ENCODE measurements around the gene FGFRL1. TPM values are rescaled to one million over a fixed set of nuclear protein-coding genes. Genes with fewer than 3 reads are reported as not detected.

FGFRL1 gene
- total RNA-seq, 1 experiment from 2014 or later = 26.1 TPM

GRCh38 chr4:1040344-1041146 is 29.1 kb downstream of the FGFRL1 start:
- H4K20me1 ChIP-seq (ENCODE audit: control insufficient read depth, insufficient read depth, insufficient read length) = no peaks in the 10 kb centered on the region
- no peaks in the 10 kb centered on the region; the same call in 1 of the 2 replicates for H3K4me1 ChIP-seq (ENCODE audit: insufficient read depth, low read length)
- no CpG with 5 or more reads among the region's 21 CpGs for WGBS (ENCODE audit: extremely low coverage, insufficient read length, low lambda C conversion rate)
- no peak overlapping the region for H3K18ac ChIP-seq (ENCODE audit: insufficient read length, low read depth, low read length)
- H3K9me3 ChIP-seq (ENCODE audit: control insufficient read depth, low read depth, low read length) = no peaks in the 10 kb centered on the region
- H3K27ac ChIP-seq (ENCODE audit: insufficient read length, low read depth, low read length) = no peak overlapping the region
- H2BK5ac ChIP-seq (ENCODE audit: insufficient read length, low read length) = no peak overlapping the region
- H3K9ac ChIP-seq (ENCODE audit: extremely low read depth, insufficient read length, low read length) = no peak overlapping the region
- H2BK12ac ChIP-seq (ENCODE audit: insufficient read length, low read depth, low read length) = no peak overlapping the region
- Mint-ChIP-seq H3K27me3 (ENCODE audit: low read depth) (peaks cover 13% of the 10 kb centered on the region), H3K9me3 (no peaks in the 10 kb centered on the region; a peak in 2 of 5 replicates), H3K4me1 (peaks cover 6 to 24% of the 10 kb centered on the region in 2 experiments), H3K36me3 (ENCODE audit: insufficient read depth in 1 of 3, low read depth in 3 of 3) (no peaks in the 10 kb centered on the region), H3K4me3 (no peak overlapping the region), H3K27ac (no peak overlapping the region; a peak in 1 of 7 replicates)
- H3K4me2 ChIP-seq (ENCODE audit: insufficient read depth, insufficient read length, low read length) = no peak overlapping the region
- no peak for DNase-seq
- H3K79me2 ChIP-seq (ENCODE audit: insufficient read depth, low read length) = no peaks in the 10 kb centered on the region
- H3K23ac ChIP-seq (ENCODE audit: insufficient read length, low read depth, low read length) = no peak overlapping the region
- TF ChIP-seq, protein P1, sequence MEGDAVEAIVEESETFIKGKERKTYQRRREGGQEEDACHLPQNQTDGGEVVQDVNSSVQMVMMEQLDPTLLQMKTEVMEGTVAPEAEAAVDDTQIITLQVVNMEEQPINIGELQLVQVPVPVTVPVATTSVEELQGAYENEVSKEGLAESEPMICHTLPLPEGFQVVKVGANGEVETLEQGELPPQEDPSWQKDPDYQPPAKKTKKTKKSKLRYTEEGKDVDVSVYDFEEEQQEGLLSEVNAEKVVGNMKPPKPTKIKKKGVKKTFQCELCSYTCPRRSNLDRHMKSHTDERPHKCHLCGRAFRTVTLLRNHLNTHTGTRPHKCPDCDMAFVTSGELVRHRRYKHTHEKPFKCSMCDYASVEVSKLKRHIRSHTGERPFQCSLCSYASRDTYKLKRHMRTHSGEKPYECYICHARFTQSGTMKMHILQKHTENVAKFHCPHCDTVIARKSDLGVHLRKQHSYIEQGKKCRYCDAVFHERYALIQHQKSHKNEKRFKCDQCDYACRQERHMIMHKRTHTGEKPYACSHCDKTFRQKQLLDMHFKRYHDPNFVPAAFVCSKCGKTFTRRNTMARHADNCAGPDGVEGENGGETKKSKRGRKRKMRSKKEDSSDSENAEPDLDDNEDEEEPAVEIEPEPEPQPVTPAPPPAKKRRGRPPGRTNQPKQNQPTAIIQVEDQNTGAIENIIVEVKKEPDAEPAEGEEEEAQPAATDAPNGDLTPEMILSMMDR (conservative IDR thresholded peaks at IDR 0.05) = no peak
- H3K27me3 ChIP-seq (ENCODE audit: insufficient read depth, low read length) = no peaks in the 10 kb centered on the region; the same call in 1 of the 2 replicates
- no peak overlapping the region for H4K8ac ChIP-seq (replicated peaks; ENCODE audit: insufficient read length, low read depth, low read length)
- H2AK5ac ChIP-seq (ENCODE audit: insufficient read length, low read length) = no peak overlapping the region
- H3K79me1 ChIP-seq (ENCODE audit: insufficient read depth, low read depth, low read length, poor library complexity, severe bottlenecking) = no peaks in the 10 kb centered on the region
- no peak overlapping the region for H4K91ac ChIP-seq (ENCODE audit: insufficient read length, low read depth, low read length)
- H4K5ac ChIP-seq (ENCODE audit: insufficient read length, low read depth, low read length) = no peak overlapping the region
- no peak overlapping the region for H3K4ac ChIP-seq (ENCODE audit: low read depth, low read length)
- H3K14ac ChIP-seq (ENCODE audit: insufficient read depth, low read length) = no peak overlapping the region
- no peak overlapping the region for H2BK120ac ChIP-seq (ENCODE audit: low read depth, low read length, poor library complexity, severe bottlenecking)
- H2BK15ac ChIP-seq (ENCODE audit: low read depth, low read length) = no peak overlapping the region
- H3T11ph ChIP-seq (ENCODE audit: low read length) = no peak overlapping the region
- no peak overlapping the region for H3K56ac ChIP-seq (ENCODE audit: insufficient read length, low read depth, low read length)
- H2BK20ac ChIP-seq (ENCODE audit: low read depth, low read length, poor library complexity, severe bottlenecking) = no peak overlapping the region
- no peak overlapping the region for H2AFZ ChIP-seq (ENCODE audit: low read length)
- H3K23me2 ChIP-seq (ENCODE audit: insufficient read length, low read depth, low read length, poor library complexity, severe bottlenecking) = peaks cover 4% of the 10 kb centered on the region

Measured in H9 (cell line).